SHP77 (cell line): ENCODE results near the gene PCDH9.
"Not testable (repeated sequence)": the region's sequence is repeated elsewhere in the genome, so short reads cannot be mapped to it uniquely, and the experiment has no call there.

ENCODE experiments used
- DNase-seq, 2 experiments: peaks; one replicate each; lab custom pipeline; 2025; lab: John Stamatoyannopoulos, UW

Gene PCDH9

DNA sequence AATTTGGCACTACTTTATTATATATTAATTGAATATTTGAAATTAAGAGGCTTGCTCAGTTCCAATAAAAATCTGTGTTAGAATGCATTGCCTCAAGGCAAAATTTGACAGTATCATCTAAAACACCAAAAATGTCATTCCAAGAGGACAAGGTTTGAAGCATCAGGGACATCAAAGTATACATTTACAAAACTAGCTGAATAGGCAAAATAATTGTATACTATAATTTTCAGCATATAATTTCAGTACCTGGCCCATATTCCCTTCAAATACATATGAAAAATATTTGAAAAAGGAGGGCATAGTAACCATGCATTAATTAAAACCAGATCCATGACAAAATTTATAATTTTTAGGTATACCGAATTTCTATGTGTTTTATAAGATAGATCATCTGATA lies 963.8 kb downstream of the PCDH9 start:
- no peak for DNase-seq

DNA sequence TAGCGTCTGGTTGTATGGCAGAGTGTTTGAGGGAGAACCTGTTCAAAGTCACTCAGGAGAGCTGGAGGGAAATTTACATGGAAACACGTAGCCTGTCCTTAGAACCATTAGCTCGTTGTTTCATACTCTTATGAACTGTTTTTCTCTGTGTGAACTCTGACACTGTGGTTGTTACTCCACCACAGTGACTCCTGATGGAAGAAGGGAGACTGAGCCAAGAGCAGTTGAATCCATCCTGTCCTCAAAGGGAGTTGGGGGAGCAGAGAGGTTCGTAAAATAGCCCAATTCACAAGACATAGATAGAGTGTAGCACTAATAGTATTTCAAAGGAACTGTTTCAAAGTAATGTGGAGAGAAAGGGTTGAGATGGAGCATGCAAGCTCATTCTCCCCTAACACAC lies 964.8 kb downstream of the PCDH9 start:
- DNase-seq = no peak

DNA sequence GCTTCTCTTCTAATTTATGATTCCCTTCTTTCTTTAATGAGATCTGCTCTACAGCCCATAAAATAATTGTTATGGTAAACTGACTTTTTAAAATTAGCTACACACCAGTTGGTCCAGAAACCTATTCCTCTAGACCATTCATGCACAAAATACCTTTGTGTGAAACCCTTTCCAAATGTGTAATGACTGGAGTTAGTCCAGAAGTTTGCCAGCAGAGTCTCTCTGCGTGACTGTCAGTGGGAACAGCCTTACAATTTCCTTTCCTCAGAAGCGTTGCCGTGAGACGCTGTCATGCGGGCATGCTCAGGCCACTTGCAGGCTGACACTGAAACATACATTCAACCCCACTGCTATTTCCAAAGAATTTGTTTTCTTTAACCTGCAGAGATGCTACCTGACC lies 965.2 kb downstream of the PCDH9 start:
- no peak for DNase-seq

DNA sequence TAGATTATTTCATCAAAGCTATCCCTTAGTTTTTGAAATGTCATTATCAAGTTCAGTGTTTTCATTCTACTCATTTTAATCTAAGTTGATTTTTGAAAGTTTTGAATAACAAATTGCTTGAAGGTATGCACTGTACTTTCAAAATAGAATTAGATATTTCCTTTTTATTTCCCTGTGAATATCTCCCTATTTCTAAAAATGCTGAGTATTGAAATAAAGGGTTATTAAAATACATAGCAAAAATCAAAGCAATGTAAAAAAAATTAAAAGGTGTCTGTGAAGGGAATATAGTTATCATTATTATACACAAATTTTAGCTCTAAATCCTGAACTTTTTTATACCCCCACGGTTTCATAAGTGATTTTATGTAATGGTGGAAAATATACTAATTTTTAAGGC lies 967.8 kb downstream of the PCDH9 start:
- no peak for DNase-seq

DNA sequence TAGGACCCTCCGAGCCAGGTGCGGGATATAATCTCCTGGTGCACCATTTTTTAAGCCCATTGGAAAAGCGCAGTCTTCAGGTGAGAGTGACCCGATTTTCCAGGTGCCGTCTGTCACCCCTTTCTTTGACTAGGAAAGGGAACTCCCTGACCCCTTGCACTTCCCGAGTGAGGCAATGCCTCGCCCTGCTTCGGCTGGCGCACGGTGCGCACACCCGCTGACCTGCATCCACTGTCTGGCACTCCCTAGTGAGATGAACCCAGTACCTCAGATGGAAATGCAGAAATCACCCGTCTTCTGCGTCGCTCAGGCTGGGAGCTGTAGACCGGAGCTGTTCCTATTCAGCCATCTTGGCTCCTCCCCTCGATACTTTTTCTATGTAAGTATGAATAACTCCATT lies 970.7 kb downstream of the PCDH9 start:
- DNase-seq = not testable (repeated sequence)
